EH (cell line): Measurements from ENCODE around the gene CNOT3.

Experiments
- DNase-seq: peaks from one replicate; pipeline ENCODE4 v3.0.0-alpha.2; 2015; ENCODE audit warnings: low read depth

The CNOT3 gene

GRCh38 chr19:54151362-54152035, 13.9 kb downstream of the CNOT3 start:
- DNase-seq, result no peak

- DNase-seq, result no peak
Observed at GRCh38 chr19:54152267-54152666, 14.7 kb downstream of the CNOT3 start.

DNA sequence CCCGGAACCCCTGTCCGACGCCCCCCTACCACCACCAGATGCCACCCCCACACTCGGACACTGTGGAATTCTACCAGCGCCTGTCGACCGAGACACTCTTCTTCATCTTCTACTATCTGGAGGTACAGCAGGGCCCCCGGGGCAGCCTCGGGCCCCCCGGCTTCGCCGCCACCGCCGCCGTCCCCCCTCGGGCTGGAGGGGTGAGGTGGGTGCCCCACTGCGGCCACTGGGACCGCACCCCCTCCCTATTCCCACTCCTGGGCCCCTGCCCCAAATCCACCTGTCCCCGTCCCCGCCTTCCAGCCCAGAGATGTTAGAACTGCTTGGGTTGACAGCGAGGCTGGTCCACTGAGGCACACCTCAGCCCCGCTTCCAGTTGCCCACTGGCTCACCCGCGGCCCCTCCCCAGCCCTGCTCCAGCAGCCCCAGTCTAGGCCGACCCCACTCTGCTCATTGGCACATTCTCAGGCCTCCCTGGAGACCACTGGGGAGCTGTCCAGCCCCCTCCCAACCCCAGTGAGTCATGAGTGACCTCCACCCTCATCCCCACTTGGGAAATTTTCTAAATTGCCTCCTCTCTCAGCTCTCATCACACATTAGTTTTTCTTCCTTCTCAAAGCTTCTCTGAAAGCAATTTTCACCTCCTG, 15.4 kb downstream of the CNOT3 start:
- no peak for DNase-seq

DNA sequence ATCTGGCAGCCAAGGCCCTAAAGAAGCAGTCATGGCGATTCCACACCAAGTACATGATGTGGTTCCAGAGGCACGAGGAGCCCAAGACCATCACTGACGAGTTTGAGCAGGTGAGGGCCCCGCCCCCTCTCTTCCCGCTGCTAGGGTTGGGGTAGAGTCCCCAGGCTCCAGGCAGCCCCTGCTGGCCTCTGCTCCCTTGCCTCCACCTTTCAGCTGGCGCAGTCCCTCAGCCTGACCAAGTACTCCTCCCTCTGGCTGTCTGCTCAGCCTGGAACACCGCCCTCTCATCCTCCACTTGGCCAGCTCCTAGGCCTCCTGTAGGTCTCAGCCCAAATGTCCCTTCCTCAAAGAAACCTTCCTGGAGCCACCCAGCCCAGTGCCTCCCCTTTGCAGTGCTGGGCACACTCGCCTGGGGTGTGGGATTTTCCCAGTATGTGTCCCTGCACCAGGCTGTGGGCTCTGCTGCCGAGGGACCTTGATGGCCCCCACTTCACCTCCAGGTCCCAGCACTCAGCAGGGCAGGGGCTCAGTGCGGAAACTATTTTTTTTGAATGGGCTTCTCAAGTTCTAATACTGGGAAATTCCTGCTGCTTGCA, 16.3 kb downstream of the CNOT3 start:
- DNase-seq, result no peak

DNA sequence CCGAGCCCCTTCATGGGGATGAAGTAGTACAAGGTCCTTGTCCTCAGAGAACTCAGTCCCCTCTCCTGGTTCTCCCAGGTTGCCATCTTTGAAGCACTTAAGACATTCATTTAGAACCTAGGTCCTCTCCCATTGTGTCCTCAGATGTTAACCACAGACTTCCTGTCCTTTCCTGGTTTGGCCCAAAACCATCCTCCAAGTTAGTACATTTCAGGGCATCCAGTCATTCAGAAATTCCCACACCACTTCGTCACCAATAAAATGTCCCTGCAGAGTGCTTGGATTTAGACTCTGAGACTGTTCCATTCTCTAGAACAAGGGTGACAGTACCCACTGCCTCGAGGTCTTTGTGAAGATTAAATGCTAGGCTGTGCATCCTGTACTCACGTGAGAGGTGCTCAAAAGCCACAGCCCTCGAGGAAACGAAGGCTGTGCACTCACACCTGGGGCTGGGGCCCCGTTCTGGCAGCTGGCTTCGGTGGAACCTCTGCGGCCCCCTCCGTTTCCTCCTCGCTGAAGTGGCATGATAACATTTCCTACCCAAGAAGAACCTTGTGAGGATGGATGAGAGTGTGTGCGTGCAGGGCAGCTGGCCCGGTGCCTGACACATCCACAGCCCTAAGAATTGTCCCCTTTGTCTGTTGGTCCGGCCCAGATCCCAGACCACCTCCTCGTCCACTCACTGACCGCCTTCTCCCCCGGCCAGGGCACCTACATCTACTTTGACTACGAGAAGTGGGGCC, 17.2 kb downstream of the CNOT3 start:
- peak; percentile 86 for DNase-seq

GRCh38 chr19:54155694-54156093, 18.1 kb downstream of the CNOT3 start:
- no peak for DNase-seq

DNA sequence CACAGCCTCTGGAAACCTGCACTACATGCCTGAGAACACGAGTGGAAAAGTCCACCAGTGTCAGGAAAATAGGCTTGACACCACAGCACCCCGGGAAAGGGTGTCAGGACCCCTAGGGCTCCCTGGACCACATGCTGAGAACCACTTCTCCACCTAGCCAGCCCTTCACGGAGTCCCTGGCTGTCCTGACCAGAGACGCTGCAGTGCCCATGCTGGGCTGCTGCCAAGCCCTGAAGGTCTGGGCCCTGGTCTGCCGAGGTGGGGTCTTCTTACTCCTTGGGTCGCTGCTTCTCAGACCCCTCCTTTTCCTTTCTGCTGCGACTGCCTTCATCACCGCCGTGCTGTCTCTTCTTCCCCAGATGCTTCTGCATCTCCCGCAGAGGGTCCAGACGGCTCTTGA, 18.9 kb downstream of the CNOT3 start:
- no peak for DNase-seq

DNA sequence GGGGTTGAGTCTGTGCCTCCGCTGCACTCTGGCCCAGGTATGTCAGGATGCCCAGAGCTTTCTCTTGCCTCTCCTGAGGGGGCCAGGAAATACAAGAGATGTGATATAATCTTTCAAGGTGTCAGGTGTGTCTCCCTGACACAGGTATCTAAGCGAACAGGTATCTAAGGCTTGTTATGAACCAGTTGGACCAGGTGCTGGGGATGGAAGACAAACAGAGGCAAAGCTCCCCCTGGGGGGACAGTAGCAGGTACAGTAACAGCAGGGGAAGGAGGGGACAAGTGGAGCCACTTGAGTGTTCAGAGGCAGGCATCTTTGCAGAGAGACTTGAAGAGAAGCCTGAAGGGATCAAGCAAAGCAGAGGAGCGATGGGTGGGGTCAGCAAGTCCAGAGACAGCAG, 19.4 kb downstream of the CNOT3 start:
- no peak for DNase-seq

DNA sequence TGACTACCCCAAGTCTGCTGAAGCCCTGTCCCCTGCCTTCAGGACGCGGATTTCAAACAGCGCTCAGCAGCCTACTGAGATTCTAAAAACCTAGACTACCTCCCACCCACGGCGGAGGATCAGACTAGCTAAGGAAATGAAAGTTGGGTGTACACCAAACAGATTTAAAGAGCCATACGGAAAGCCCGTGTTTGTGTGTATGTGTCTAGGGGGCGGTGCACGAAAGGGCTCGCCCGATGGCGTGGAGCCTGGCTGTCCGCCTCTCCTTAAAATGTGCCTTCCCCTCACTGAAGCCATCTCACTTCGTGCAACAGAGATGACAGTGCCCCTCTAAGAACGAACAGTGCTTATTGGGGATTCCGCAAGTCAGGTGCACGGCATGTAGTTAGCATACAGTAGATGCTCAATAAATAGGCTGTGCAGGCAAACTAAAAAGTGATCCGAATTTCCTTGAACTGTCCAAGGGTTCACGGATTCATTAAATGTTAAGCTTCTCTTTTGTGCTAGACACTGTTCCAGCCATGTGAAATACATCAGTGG, 21.3 kb downstream of the CNOT3 start:
- DNase-seq, result peak; percentile 34

DNA sequence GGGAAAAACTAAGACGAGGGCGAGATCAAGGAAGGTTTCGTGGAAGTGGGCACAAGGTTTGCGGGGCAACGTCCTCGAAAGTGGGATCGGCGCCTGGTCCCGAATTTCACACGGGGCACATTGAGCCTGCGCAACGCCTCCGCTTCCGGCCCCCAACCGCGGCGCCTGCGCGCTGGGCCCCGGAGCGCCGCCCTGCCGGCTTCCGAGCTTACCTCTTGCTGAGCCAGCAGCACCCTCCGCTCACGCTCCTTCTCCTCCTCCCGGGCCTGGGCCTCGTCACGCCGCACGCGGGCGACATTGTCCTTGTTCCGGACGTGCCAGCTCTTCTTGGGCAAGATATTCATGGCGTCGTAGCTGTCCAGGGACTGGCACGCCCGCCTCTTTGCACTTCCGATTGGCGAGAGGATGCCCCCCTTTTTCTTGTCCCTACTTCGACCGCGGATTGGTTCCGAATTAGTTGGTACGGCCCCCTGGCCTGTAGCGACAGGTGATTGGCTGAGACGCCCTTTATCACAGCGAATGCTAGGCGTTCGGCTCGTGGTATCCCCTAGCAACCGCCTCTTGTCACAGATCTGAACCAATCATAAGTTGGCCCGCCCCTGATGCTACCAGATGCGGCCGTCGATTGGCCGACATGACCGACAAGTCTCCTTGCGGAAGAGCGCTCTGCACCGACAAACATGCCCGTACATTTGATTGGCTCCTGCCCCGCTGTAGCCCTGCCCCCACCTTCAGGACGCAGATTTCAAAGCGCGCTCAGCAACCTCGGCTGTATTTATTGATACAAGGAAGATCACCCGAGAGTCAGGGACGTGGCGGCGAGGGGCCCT, 22.0 kb downstream of the CNOT3 start, which contains the start of gene LENG1:
TSS of gene LENG1 (minus strand) at position 370 of the 830 bp plus-strand sequence. CDS start at position 344, 26 bp downstream.
- DNase-seq, result peak; percentile 100

DNA sequence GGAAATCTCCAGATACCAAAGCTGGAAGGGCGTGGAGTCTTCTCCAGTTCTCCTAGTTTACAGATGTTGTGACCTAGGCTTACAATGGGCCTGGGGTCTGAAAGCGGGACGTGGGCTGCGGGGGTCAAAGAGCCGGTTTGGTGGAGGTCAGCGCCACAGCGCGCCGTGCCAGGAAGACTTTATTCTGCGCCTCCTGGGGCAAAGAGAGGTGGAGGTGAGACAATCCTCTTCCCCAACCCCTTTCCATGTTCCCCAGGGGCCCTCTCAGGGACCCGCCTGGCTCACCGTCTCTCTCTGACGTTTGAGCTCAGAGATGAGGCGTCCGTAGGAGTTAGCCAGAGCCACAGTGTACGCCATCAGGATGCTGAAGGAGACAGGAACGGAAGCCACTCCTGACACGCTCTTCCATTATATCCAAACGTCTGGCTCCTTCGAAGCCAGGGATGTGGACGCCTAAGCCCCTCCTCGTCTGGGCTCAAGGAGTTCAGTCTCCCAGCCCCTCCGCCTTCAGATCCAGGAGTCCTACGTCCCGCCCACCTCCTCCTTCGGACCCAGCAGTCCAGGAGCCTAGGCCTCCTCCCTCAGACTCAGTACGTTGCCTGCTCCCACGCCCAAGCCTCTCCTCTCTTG, 22.7 kb downstream of the CNOT3 start:
- DNase-seq, result peak; percentile 40

- DNase-seq, result peak; percentile 19
Observed at GRCh38 chr19:54160854-54161253, 23.3 kb downstream of the CNOT3 start.

DNA sequence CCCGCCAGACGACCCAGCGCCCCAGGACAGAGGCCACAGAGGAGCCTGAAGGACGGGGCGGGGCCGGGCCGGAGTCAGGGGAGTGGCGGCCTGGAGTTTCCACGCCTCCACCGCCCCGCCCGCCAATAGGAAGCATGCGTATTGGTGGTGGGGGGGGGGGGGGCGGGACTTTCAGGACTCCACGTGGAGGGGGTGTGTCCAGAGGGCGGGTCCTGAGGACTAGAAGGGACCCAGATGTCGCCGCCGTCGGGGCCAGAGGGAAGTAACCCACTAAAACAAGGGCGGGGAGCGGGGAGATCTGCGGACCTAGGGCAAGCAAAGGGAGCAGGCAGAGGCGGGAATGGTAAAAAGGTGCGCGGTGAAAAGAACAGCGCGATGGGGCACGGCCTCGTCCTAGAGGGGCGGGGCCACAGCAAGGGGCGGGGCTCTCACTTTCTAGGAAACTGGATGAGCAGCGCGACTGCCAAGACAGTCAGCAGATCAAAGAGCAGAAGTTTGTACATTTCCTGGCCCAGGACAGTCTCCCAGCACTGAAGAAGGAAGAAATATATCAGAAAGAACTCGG, 24.8 kb downstream of the CNOT3 start:
- DNase-seq, result peak; percentile 71

DNA sequence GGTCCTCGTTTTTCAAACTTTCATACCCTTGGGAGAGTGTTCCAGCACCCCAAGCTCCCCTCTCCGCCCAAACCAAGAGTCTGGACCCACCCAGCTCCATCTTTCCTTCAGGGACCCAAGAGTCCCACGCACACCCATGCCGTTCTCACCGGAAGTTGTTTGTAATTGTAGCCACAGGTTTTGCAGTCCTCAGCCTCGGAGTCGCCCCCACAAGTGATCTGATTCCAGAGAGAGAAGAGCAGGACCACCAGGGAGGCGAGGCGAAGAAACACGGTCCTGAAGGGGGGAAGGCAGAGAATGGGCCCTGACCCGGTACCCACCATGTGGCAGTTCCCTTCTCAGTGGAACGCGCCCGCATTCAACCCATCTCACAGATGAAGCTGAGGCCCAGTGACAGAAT, 25.3 kb downstream of the CNOT3 start:
- DNase-seq, result no peak

GRCh38 chr19:54164369-54165068, 27.0 kb downstream of the CNOT3 start:
- peak; percentile 77 for DNase-seq

- no peak for DNase-seq
Observed at GRCh38 chr19:54165222-54165621, 27.7 kb downstream of the CNOT3 start.

DNA sequence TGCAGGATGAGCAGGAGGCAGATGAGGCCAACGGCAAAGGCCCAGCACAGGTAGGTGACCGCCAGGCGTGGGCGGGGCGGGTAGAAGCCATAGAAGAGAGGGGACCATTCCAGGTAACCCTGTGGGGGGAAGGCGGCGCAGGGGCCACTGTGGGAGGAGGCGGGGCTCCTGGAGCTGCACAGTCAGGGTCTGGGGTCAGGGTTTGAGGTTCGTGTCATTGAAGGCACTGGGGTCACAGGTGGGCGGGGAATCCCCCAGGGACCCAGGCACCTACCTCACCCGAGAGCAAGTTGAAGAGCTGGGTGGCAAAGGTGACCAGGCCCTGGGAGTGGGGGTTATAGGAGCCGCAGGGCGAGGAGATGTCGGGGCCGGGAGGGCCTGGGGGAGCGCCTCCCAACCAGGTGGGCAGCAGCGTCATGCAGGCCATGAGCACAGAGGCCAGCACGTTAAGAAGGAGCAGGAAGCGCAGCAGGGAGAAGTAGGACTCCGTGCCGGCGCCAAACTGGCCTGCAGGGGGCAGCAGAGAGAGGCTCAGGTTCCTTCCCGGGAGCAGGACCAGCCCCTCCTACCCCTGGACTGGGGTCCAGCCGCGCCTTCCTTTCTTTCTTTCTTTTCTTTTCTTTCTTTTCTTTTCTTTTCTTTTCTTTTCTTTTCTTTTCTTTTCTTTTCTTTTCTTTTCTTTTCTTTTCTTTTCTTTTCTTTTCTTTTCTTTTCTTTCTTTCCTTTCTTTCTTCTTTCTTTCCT, 30.8 kb downstream of the CNOT3 start:
- peak; percentile 85 for DNase-seq

DNA sequence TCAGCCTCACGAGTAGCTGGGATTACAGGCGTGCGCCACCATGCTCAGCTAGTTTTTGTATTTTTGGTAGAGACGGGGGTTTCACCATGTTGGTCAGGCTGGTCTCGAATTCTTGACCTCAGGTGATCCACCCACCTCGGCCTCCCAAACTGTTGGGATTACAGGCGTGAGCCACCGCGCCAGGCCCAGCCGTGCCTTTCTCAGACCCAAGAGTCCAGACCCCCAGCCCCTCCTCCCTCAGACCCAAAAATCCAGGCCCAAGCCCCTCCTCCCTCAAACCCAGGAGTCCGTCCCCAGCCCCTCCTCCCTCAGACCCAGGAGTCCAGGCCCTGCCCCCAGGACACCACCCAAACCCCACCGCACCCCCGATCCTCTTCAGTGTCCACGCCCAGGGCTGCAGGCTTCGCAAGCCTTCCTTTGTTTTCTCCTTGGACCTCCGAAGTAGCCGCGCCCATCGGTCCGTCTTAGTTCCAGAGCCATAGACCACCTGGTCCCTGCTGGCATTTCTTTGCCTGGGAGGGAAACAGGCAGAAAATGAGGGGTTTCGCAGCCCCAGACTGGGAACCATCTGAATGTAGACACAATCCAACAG, 31.7 kb downstream of the CNOT3 start:
- DNase-seq, result no peak
